Ureter (tissue), 1 donor: Measurements from ENCODE around the gene GATAD2A. TPM values are rescaled to one million over a fixed set of nuclear protein-coding genes. Genes with fewer than 3 reads are reported as not detected.

ENCODE experiments used
- DNase-seq: peaks from one replicate; pipeline ENCODE4 v3.0.0-alpha.2; 2020; ENCODE audit warnings: low spot score
- total RNA-seq: library from RNA; stranded (reverse); gene quantifications from one replicate; pipeline ENCODE4 v1.2.4, GENCODE V29; 2023
- donor health status: DM: yes; HTN: yes; CAD: no.

Gene GATAD2A
- total RNA-seq, 1 donor from 2014 or later = 92.7 TPM

DNA sequence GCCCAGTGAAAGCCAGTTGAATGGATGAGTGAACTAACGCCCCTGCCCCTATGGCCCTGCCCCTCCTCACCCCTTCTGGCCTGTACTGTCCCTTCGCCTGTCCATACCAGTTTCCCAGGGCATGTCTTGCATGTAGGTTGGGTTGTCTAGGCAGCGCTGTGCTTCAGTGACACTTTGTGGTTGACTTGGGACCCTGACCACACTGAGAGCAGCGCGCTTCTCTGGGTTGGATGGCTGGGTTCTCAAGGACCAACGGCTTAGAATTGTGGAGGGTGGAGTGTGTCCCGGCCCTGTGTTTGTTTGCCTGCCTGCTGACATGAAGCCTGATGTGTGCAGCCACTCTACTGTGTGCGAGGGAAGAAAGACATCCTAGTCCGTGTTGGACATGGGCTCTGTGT, 15.8 kb downstream of the GATAD2A start:
- DNase-seq = no peak

DNA sequence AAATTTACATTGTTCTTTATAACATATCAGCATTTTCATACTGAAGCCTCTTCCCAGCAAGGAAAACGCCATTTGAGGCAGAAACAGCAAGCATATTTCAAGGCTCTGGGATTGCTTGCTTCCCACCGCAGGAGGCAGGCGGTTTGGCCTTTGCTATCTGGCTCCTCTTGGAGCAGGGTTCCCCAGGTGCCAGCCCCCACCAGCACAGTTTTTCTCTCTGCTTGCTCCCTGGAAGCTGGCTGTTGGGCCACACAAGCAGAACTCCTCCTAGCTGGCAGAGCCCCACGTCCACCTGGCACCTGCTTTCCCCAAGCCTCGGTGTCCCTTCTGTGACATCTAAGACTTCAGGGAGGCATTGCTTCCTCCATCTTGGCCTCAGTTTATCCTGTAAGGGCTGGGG, 16.7 kb downstream of the GATAD2A start:
- DNase-seq = no peak

DNA sequence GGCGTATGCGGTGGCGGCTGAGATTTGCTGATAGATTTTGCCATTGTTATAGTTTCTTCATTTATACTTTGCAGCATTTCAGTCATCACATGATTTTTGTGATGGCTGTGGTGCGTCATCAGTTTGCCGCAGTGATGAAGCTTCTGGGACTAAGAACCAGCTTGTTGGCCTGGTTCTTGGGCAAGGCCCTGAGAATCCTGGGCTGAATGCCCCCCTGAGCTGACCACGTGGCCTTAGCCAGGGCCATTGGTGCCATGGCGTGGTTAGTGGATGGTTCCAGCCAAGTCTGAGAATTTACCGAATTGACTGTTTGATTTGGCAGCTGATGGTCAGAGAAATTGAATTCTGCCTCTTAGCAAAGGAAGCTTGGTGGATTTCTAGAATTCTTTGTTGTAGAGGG, 17.8 kb downstream of the GATAD2A start:
- DNase-seq = no peak

DNA sequence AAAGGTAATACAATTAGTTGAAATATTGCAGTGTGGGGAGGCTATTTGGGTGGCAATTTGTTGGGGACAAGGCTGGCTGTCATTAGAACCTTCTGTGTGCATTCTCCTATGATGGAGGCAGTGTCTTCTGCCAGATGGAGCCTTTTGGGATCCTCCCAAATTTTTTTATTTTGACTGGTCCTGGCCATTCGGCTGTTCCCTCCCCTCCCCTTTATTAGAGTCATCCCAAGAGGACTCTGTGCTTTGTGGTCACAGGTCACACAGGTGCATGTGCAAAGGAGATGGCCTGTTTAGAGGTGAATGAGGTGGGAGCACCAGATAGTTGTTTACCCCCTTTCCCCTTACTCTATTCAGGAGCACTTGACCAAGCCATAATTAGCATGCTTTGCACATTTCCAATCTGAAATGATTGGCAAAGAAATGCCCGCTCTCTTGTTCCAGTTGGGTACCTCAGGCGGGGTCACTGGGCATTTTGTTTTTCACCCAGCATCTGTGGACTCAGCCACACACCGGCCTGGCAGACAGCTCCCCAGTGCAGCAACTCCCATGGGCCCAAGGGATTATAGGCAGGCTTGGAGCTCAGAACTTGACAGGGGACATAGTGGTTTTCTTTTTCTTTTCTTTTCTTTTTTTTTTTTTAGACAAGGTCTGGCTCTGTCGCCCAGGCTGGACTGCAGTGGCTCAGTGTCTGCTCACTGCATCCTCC, 19.8 kb downstream of the GATAD2A start:
- DNase-seq = no peak

DNA sequence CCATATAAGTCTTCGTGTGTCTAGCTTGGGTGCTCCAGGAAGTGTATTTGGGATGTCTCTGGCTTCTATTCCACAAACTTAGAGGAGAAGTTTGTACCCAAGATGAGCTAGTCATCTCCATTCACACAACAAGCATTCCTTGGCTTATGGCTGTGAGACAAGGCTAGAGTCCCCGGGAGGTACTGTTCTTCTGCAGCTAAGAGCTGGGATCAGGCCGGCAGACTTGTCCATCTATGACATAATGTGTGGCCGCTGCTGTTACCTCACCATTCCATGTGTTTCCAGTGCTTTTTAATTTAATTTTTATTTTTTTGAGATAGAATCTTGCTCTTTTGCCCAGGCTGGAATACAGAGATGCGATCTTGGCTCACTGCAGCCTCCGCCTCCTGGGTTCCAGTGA, 20.7 kb downstream of the GATAD2A start:
- DNase-seq = no peak

DNA sequence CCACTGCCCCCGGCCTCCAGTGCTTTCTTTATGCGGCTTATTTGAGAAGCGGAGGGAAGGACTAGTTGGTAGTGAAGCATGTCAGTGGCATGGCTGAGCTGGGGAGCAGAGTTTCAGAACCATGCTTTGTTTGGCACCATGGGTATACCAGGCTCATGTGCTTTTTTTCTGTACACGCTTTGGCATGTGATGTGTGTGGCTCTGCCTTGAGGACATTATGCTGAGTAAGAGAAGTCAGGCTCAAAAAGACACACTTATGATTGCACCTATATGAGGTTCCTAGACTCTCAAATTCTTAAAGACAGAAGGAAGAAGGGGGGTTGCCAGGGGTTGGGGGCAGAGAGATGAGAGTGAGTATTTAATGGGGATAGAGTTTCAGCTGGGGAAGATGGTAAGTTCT, 21.3 kb downstream of the GATAD2A start:
- no peak for DNase-seq

DNA sequence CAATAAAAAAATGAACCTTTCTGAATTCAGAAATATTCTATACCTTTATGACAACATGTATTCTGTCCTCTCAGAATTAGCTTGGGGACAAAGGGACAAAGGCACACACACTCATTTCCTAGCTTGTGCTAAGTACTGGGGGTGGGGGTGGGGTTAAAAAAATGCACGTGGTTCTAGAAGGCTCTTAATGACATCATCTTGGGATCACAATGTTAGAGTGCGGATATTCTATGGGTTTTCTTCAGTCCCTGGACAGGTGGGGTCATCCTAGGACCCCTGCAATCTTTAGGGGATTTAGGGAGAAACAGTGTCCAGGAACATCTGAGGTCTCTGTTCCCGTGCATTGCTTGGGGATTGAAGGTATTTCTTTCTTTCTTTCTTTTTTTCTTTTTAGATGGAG, 21.8 kb downstream of the GATAD2A start:
- no peak for DNase-seq

DNA sequence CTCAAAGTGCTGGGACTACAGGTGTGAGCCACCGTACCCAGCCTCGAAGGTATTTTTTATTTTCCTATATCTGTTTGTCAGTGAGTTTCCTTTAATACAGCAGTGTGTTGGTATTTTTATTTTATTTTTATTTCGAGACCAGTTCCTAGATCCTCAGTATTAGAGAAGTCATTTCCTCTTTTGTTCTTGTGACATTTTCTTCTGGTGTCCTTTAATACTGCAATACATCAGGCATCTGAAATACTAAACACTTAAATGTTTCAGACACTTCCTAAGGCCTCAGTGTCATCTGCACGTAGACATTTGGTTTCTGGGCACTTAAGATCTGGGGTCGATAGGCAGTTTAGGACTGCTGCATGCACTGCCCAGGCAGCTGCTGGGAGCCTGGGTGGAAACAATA, 22.5 kb downstream of the GATAD2A start:
- no peak for DNase-seq

DNA sequence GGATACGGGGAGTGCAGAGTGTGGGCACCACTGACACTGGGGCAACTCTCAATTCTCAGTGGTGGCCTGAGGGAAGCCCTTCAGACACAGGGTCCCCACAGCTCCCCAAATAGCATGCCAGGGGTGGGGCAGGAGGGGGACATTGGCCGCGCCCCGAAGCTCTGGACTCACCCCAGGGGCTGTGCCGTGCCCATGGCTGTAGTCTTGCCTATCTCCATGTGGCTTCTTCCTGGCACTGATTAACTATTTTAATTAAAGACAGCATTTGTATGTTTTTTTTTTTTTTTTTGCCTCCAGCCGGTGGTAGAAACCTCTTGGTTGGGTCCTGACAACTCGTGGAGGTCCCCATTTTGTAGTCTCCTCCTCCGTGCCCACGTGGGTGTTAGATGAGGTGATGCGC, 23.3 kb downstream of the GATAD2A start:
- no peak for DNase-seq

DNA sequence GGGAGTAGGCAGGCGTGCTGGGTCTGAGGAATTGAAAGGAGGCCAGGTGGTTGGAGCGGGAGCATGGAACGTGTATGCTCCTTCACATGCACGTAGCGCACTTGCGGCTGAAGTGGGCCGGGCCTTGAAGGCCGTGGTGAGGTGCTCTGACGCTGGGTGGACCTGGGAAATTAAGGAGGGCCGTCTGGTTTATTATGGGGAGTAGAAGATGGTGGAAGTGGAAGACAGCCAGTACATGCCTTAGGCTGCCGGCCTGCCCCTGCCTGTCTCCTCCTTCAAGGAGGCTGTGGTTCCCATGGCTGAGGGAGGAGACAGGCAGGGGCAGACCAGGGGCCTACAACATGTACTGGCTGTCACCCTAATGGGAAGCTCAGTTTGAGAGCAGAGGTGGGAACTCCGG, 23.9 kb downstream of the GATAD2A start:
- no peak for DNase-seq

DNA sequence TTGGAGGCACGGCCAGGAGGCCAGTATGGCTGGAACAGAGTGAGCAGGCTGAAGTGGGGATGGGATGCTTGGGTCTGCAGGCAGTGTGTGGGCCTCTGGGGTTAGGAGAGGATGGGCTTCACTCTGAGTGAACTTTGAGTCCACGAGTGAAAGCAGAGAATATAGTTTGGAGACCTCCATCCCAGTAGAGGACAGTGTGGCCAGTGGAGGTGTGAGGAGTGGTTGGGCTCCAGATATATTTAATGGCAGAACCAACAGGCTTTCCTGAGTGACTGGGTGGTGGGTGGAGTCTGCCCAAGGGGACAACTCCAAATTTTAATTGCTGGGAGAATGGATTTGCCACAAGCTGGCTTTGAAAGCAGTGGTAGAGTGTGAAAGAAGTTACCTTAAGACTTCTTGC, 27.3 kb downstream of the GATAD2A start:
- no peak for DNase-seq

DNA sequence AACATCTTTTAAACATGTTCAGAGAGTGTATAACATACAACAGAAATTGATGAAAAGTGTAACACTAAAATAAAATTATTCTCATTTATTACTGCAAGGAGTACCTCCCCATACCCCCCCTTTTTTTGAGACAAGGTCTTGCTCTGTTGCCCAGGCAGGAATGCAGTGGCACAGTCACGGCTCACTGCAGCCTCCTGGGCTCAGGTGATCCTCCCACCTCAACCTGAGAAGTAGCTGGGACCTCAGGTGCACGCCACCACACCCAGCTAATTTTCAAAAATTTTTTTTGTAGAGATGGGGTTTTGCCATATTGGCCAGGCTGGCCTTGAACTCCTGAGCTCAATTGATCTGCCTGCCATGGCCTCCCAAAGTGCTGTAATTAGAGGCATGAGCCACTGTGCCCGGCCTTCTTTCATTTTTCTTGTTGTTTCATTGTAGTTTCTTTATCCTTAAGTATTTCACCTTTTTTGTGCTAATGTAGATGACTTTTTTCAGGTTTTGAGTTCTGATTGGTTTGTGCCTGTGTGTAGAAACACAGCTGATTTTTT, 28.3 kb downstream of the GATAD2A start:
- no peak for DNase-seq

DNA sequence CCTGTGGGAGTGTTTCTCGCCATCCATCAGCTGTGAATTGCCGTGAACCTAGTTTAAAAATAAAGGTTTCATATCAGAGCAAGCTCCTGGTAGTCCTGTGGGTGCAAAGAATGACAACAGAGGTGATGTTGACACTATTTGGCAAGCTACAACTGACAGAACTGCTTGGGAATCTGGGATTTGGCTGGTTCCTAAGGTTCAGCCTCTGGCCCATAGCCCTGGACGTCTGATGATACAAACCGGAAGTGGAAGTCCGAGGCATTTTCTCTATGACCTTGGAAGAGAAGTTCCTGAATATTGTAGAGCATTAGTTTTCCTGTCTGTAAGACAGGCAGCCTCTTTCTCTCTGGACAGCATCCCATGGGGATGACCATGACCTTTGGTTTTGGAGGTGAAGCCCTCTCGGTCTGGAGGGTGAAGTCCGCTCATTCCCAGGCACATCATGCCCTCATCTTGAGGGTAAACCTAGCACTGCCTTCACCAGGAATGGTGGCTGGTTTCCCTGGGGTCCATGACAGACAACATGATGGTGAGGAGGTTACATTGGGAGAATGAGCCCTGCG, 29.1 kb downstream of the GATAD2A start:
- no peak for DNase-seq

DNA sequence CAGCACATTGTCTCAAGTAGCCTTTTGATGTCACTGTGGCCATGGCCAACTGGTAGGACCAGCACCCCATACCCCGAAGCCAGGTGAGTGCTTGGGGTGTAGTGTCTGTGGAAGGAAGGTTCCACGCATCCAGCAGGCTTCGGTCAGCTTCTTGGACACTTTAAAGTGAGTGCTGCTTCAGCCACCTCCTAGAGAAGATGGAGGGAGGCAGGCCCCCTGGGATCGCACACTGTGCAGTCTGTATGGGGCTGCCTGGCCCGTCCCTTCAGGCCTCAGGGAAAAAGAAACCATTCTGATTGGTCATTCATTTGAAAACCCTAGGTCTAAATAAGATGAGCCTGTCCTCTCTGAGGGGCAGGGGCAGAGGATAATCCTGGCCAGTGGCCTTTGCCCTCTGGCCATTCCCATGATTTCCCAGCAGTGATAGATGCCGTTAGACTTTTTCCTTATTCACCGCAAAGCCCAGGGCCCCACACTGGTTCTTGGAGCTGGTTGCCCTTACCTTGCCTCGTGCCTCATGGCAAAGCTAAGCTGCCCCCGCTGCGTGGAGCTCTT, 30.7 kb downstream of the GATAD2A start:
- DNase-seq = no peak

DNA sequence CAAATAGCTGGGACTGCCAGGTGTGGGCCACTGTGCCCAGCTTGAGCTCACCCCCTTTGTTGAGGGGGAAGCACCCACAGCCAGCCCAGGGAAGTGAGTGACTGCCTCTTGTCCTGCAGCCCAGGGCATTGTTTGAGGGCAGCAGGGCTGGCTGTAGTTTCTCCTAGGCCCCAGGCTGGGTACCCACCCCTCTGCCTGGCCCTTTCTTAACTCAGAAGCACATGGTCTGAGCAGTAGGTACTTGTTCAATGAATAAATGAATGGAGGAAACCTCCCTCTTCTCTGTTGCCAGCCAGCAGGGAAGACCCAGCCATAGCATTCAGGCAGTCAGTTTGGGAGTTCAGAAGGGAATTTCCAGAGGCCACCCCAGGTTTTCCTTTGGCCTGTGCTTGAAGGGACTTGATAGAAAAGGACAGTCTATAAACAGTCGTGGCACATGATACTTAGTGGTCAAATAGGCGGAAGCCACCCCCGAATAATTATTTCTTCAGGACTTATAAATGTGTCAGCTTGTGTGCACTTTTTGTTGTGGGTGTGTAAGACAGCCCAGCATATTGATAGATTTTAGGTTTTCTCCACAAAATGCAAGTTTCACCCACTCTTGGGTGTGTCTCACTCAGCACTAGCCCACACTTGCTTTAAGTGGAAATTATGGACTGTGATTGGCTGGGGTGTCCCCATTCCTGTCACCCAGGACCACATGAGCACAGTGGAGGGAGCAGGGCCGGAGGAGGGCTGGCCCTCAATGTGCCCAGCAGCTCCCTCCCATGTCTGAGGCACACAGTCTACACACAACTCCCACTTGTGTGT, 33.1 kb downstream of the GATAD2A start:
- no peak for DNase-seq

DNA sequence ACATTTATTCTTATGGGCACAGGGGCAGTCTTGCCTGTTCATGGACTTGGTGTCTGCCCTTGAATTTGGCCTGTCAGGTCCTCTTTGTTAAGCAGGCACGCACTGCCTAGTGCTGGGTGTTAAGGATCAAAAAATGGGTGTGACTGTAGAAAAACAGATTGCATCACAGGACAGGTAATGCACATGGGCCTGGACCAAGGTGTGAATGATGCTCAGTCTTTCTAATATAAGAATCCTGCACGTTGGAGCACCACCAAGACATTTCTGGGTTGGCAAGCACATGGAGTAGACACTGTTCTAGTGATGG, 33.7 kb downstream of the GATAD2A start:
- DNase-seq = no peak

DNA sequence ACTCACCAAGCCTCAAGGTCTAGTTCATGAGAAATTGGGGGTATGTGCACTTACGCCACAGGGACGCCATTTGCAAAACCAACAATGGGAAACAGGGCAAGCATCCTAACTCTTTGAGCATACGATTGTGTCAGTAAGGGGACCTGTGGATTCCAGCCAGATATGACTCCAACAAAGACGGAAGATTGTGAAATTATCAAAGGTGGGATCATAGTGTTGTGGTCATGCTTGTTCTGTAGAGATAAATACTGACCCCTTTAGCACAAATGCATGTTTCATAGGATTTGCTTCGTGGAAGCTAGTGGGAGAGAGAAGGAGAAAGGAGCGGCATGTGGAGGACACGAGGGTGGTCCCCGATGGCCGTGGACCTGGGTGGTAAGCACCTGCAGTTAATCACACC, 37.8 kb downstream of the GATAD2A start:
- no peak for DNase-seq

DNA sequence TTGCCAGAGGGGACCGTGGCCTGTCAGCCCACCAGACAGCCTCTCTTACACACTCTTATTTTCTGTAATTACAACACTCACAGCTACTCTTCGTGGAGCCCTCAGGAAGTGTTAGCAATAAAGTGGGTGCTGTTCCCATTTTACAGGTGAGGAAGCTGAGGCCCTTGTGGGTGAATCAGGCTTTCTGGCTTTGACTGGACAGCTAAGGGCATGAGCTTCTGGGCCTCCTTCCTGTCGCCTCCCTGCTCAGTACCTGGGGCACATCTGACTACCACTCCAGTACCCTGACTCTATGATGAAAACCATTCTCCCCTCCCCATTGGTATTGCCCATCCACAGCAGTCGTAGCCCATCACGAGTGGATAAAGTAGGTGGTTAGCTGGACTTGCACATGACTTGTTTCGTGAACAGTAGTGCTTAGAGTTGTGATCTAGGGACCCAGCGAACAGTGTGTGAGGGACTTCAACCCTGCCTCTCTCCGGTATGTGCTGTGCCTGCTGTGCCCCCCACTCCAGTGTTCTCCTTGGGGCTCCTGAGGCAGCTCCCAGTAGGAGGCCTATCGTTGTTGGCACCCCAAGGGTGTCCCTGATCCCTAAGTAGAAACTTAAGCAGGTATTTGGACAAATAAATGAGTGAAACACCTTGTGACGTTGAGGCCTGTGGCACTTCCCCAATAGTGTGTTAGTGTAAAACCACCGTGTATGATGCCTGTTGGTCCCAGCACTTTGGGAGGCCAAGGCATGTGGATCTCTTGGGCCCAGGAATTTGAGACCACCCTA, 38.6 kb downstream of the GATAD2A start:
- DNase-seq = no peak

DNA sequence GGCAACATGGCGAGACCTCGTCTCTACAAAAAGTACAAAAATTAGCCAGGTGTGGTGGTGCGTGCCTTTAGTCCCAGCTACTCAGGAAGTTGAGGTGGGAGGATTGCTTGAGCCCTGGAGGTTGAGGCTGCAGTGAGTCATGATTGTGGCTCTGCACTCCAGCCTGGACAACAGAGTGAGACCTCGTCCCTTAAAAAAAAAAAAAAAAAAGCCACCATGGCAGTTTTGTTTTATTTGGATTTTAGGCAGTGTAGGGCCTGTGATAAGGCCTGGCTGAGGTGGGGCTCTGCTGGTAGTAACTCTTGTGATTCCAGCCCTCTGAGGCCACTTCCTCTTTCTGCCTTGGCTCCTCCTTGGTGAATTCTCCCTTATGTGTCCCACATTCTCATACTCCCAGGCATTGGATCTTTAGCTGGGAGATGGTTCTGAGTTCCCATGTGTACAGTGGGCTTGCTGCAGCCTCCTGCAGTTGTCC, 39.2 kb downstream of the GATAD2A start:
- DNase-seq = no peak

DNA sequence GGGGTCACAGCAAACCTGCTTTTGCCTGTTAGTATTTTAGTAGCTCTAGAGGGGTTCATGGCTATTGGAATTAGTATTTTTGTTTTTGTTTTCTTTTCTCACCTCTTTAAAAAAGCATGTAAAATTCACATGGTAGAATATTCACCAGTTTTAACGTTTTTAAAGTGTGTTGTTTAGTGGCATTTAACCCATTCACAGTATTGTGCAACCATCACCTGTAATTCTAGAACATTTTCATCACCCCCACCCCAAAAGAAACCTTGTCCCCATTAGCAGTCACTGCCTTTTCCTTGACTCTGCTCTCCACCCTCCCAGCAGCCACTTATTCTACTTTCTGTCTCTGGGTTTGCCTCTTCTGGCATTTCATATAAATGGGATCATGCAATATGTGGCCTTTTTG, 39.8 kb downstream of the GATAD2A start:
- DNase-seq = no peak

DNA sequence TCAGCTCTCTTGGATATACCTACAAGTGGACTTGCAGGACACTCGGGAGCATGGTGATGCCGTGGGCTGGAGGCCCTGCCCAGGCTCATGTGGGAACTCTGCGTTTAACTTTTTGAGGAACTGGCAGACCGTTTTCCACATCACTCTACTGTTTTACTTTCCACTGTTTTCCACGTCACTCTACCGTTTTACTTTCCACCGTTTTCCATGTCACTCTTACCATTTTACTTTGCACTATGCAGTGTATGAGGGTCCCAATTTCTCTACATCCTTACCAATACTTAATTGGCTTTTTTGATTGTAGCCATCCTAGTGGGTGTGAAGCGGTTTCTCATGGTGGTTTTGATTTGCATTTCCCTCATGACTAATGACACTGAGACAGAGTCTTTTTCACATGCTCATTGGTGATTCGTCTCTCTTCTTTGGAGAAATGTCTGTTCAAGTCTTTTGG, 40.5 kb downstream of the GATAD2A start:
- no peak for DNase-seq
